Naive thymus-derived CD4-positive, alpha-beta T cell (primary cell): ENCODE results near the gene RNF208. TPM values are rescaled to one million over a fixed set of nuclear protein-coding genes. Genes with fewer than 3 reads are reported as not detected.

ENCODE experiments used
- ATAC-seq: fragments of 150-1000 bp; cut with Tn5 transposase; 2 replicates; pipeline ENCODE4 v1.10.0; 2021; ENCODE audit warnings: mild to moderate bottlenecking, moderate library complexity
- CTCF ChIA-PET: fragments of 350-600 bp; sonication (Branson Sonifier 250); formaldehyde crosslinking; loops from one replicate; lab custom pipeline; 2021; ENCODE audit warnings: antibody characterized with exemption; lab: Charles Lee
- POLR2A ChIA-PET: fragments of 350-600 bp; sonication (Branson Sonifier 250); formaldehyde crosslinking; loops from one replicate; lab custom pipeline; 2021; ENCODE audit warnings: antibody characterized with exemption, inconsistent platforms; lab: Charles Lee
- DNase-seq, 9 donors: peaks; one replicate each; pipeline versions ENCODE4 v3.0.0 to v3.0.0-alpha.2; 2020 to 2022; ENCODE audit warnings: mixed read lengths in 1 of 9
- H3K27ac ChIP-seq: one replicate; pipeline ENCODE4 v1.7.0; 2013; ENCODE audit warnings: mild to moderate bottlenecking, low read depth, low read length, moderate library complexity
- H3K27me3 ChIP-seq, 2 donors: one replicate each; pipeline ENCODE4 v1.7.0; 2013; ENCODE audit warnings: low read length in 2 of 2, mild to moderate bottlenecking in 2 of 2, moderate library complexity in 2 of 2; ENCODE audit not compliant: control insufficient read depth in 2 of 2, insufficient read depth in 2 of 2
- H3K36me3 ChIP-seq, 3 experiments: 1 replicate in 2 of 3; 2 replicates in 1 of 3; pipeline ENCODE4 v1.7.0; 2013; ENCODE audit warnings: low read length in 3 of 3, mild to moderate bottlenecking in 3 of 3, moderate library complexity in 1 of 3; ENCODE audit not compliant: insufficient read depth in 3 of 3, control insufficient read depth in 2 of 3
- H3K4me1 ChIP-seq, 2 donors: one replicate each; pipeline ENCODE4 v1.7.0; 2013; ENCODE audit warnings: low read length in 2 of 2, mild to moderate bottlenecking in 2 of 2, moderate library complexity in 1 of 2; ENCODE audit not compliant: control insufficient read depth in 2 of 2, insufficient read depth in 2 of 2
- H3K4me3 ChIP-seq: 2 replicates; pipeline ENCODE4 v1.7.0; 2013; ENCODE audit warnings: mild to moderate bottlenecking, low read length
- H3K9me3 ChIP-seq, 3 experiments: 1 replicate in 2 of 3; 2 replicates in 1 of 3; pipeline ENCODE4 v1.7.0; 2013; ENCODE audit warnings: low read length in 3 of 3; ENCODE audit not compliant: control insufficient read depth in 2 of 3
- H3K27ac Mint-ChIP-seq, 9 donors: one replicate each; pipeline ENCODE4 v1.8.0; 2020 to 2022; ENCODE audit warnings: mixed read lengths in 9 of 9, mild to moderate bottlenecking in 8 of 9, moderate library complexity in 5 of 9, inconsistent platforms in 2 of 9
- H3K27me3 Mint-ChIP-seq, 5 donors: one replicate each; pipeline ENCODE4 v1.8.0; 2021 to 2022; ENCODE audit warnings: mixed read lengths in 5 of 5, mild to moderate bottlenecking in 1 of 5
- H3K36me3 Mint-ChIP-seq, 5 donors: one replicate each; pipeline ENCODE4 v1.8.0; 2020 to 2022; ENCODE audit warnings: mixed read lengths in 5 of 5, mild to moderate bottlenecking in 3 of 5, inconsistent platforms in 1 of 5
- H3K4me1 Mint-ChIP-seq, 7 donors: one replicate each; pipeline ENCODE4 v1.8.0; 2020 to 2022; ENCODE audit warnings: mixed read lengths in 7 of 7, mild to moderate bottlenecking in 3 of 7, inconsistent platforms in 1 of 7
- H3K4me3 Mint-ChIP-seq, 10 donors: one replicate each; pipeline ENCODE4 v1.8.0; 2020 to 2022; ENCODE audit warnings: mild to moderate bottlenecking in 10 of 10, mixed read lengths in 10 of 10, moderate library complexity in 6 of 10, inconsistent platforms in 2 of 10
- H3K9me3 Mint-ChIP-seq, 11 donors: one replicate each; pipeline ENCODE4 v1.8.0; 2020 to 2022; ENCODE audit warnings: mixed read lengths in 11 of 11, mild to moderate bottlenecking in 4 of 11, inconsistent platforms in 1 of 11, moderate library complexity in 1 of 11
- intact Hi-C, 2 donors: fragments of 100-400 bp; cut with micrococcal nuclease; formaldehyde crosslinking; loops; one replicate each; pipeline ENCODE4 v1.15.1; 2023
- polyA plus RNA-seq, 2 donors: library from polyadenylated mRNA; unstranded; fragments of 300-500 nt; fragmentation: Illumina TruSeq; gene quantifications; one replicate each; pipeline ENCODE4 v1.2.3, GENCODE V29; 2021
- total RNA-seq, 6 experiments: library from RNA in 5 of 6; stranded (reverse) in 5 of 6; gene quantifications; 1 replicate in 5 of 6; 2 replicates in 1 of 6; pipeline ENCODE4 v1.2.3 and lab custom pipeline; 2021 to 2026

Gene RNF208
- total and polyA plus RNA-seq, 7 experiments from 2014 or later: 0.85 to 4.3 (median 1.2) TPM; not detected in 2

- POLR2A ChIA-PET: interaction anchor here (1.3 to 1.4 kb wide), 2 partner anchors 23 to 24 kb away, joined by 3 read pairs; partner anchors contain the start of gene SSNA1
- CTCF ChIA-PET: no interaction called here
- ATAC-seq (no peak), DNase-seq (no peak)
- no peaks in the 10 kb centered on the region for H3K4me1 ChIP-seq
- no peak overlapping the region for H3K27ac ChIP-seq
- Mint-ChIP-seq H3K27ac (peak overlapping the region in 1 of 9 donors; percentile 38), H3K9me3 (no peaks in the 10 kb centered on the region), H3K4me1 (peaks cover 0 to 7% (median under 1%) of the 10 kb centered on the region in 7 donors), H3K36me3 (peaks cover 0 to 4% (median 0%) of the 10 kb centered on the region in 5 donors), H3K4me3 (no peak overlapping the region), H3K27me3 (no peaks in the 10 kb centered on the region)
- intact Hi-C loops: no loop called here
- H3K36me3 ChIP-seq: peaks cover 0 to 39% (median 0%) of the 10 kb centered on the region in 3 experiments
- H3K9me3 ChIP-seq: no peaks in the 10 kb centered on the region
- no peak overlapping the region for H3K4me3 ChIP-seq
- no peaks in the 10 kb centered on the region for H3K27me3 ChIP-seq
Measured at GRCh38 chr9:137213160-137214060, 8.6 kb downstream of the RNF208 start.

DNA sequence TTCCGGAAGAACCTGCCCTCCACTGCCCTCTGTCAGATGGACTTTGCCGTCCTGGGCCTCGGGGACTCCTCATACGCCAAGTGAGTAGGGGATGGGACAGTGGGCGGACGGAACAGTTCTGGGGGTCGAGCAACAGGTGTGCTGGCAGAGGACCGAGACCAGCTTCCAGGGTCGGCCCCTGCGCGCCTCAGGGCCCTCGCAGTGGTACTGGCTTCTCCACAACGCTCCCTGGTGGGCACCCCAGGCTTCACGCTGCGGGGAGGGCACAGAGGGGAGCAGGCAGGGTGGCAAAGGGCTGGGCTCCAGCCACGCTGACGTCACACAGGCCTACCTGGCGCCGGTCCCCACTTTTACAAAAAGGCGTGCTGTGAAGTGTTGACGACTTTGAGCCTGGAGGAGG lies 9.5 kb downstream of the RNF208 start:
- POLR2A ChIA-PET: interaction anchor here (0.9 kb wide), 1 partner anchor 11 kb away, joined by 4 read pairs; no protein-coding TSS in a partner anchor
- no peaks in the 10 kb centered on the region for H3K27me3 Mint-ChIP-seq
- H3K27ac Mint-ChIP-seq: no peak overlapping the region
- peaks cover 0 to 39% (median 0%) of the 10 kb centered on the region in 3 experiments for H3K36me3 ChIP-seq
- intact Hi-C loops: no loop called here
- H3K4me1 ChIP-seq: no peaks in the 10 kb centered on the region
- DNase-seq: no peak
- no peaks in the 10 kb centered on the region for H3K9me3 ChIP-seq
- peaks cover 1 to 10% (median 4%) of the 10 kb centered on the region in 7 donors for H3K4me1 Mint-ChIP-seq
- H3K27ac ChIP-seq: no peak overlapping the region
- no peaks in the 10 kb centered on the region for H3K27me3 ChIP-seq
- no peaks in the 10 kb centered on the region for H3K9me3 Mint-ChIP-seq
- CTCF ChIA-PET: no interaction called here
- H3K36me3 Mint-ChIP-seq: peaks cover 0 to 4% (median 0%) of the 10 kb centered on the region in 5 donors
- no peak overlapping the region for H3K4me3 Mint-ChIP-seq
- no peak overlapping the region for H3K4me3 ChIP-seq
- ATAC-seq: no peak

DNA sequence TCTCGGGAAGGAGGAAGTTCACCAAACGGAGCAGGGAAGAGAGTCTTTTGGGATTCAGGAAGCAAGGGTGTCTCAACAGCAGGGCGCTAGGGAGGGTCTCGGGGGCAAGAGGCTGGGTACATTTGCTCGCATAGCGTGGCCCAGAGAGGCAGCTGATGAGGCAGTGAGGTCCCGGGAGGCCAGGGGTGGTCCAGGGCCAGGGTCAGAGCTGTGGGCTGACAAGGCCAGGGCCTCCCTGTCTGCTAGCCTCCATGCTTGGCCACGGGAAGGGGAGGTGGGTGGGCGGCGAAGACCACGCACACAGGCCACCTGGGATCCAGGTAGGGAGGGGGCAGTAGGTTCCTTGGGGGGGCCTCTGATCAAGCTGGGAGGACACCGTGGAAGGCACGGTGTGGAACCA lies 10.5 kb downstream of the RNF208 start:
- intact Hi-C loops: no loop called here
- ATAC-seq (no peak), DNase-seq (no peak)
- H3K27me3 Mint-ChIP-seq: no peaks in the 10 kb centered on the region
- Histone ChIP-seq H3K9me3 (no peaks in the 10 kb centered on the region), H3K4me1 (peaks cover 2 to 5% of the 10 kb centered on the region in 2 donors), H3K27me3 (no peaks in the 10 kb centered on the region), H3K27ac (no peak overlapping the region), H3K4me3 (no peak overlapping the region), H3K36me3 (peaks cover 0 to 37% (median 0%) of the 10 kb centered on the region in 3 experiments)
- no peak overlapping the region for H3K27ac Mint-ChIP-seq
- CTCF ChIA-PET: no interaction called here
- H3K36me3 Mint-ChIP-seq: peaks cover 0 to 7% (median 4%) of the 10 kb centered on the region in 5 donors
- peaks cover 0 to 3% (median 0%) of the 10 kb centered on the region in 11 donors for H3K9me3 Mint-ChIP-seq
- POLR2A ChIA-PET: interaction anchor here (0.9 kb wide), 1 partner anchor 10 kb away, joined by 4 read pairs; no protein-coding TSS in a partner anchor
- no peak overlapping the region for H3K4me3 Mint-ChIP-seq
- H3K4me1 Mint-ChIP-seq: peaks cover 11 to 20% (median 14%) of the 10 kb centered on the region in 7 donors

DNA sequence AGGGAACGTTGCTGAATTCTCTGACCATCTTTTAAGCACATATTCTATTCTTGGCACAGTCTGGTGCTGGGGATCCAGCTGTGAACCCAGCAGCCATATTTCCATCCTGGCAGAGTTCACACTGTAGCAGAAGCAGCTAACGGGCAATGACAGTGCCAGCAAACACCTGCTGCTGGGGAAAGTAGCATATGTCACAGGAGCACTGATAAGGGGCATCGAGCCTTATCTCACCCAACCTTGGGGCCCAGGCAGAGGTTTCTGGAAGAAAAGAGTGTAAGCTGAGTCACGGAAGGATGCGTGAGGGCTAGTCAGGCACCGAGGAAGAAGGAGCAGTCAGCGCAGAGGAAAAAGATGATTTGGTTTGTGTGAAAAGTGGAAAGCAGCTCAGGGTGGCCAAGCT lies 15.4 kb downstream of the RNF208 start:
- DNase-seq (no peak), ATAC-seq (no peak)
- peak overlapping the region; percentile 81 to 97 (median 90) for H3K27ac Mint-ChIP-seq
- ChIA-PET POLR2A (interaction anchor here (1.4 to 9.0 kb wide), 3 partner anchors 16 to 30 kb away, joined by 3 to 136 read pairs (median 42); partner anchors contain the start of genes ANAPC2, CYSRT1, RNF208 and SSNA1), CTCF (no interaction called here)
- peaks cover 0 to 15% (median 0%) of the 10 kb centered on the region in 3 experiments for H3K36me3 ChIP-seq
- intact Hi-C loops: loop anchor here in 1 of 2 donors (10.0 kb wide), 1 partner anchor 262 kb away; the partner anchor contains the start of genes C8G and FBXW5
- H3K36me3 Mint-ChIP-seq: peaks cover 0 to 7% (median 2%) of the 10 kb centered on the region in 5 donors
- H3K27me3 Mint-ChIP-seq: no peaks in the 10 kb centered on the region
- peak overlapping the region; percentile 86 to 95 (median 92) for H3K4me3 Mint-ChIP-seq
- H3K4me1 ChIP-seq: peaks cover 26 to 30% of the 10 kb centered on the region in 2 donors
- H3K4me3 ChIP-seq: peak overlapping the region; percentile 98
- H3K9me3 Mint-ChIP-seq: peaks cover 0 to 7% (median 0%) of the 10 kb centered on the region in 11 donors
- H3K27me3 ChIP-seq: no peaks in the 10 kb centered on the region
- peaks cover 26 to 49% (median 37%) of the 10 kb centered on the region in 7 donors for H3K4me1 Mint-ChIP-seq
- no peaks in the 10 kb centered on the region for H3K9me3 ChIP-seq
- H3K27ac ChIP-seq: peak overlapping the region; percentile 96

GRCh38 chr9:137205126-137206069 lies 16.6 kb downstream of the RNF208 start, which contains the start of the genes NDOR1 and TMEM203:
Gene NDOR1, plus strand, starts transcription at chr9:137205700. Its CDS starts 78 bp downstream, at chr9:137205778.
Gene TMEM203, minus strand, starts transcription at chr9:137205648. Its CDS starts 234 bp downstream, at chr9:137205414.
- Histone ChIP-seq H3K27me3 (no peaks in the 10 kb centered on the region), H3K36me3 (peaks cover 0 to 15% (median 0%) of the 10 kb centered on the region in 3 experiments), H3K27ac (peak within 1 kb of the TSS; percentile 96), H3K4me1 (peaks cover 32 to 35% of the 10 kb centered on the region in 2 donors), H3K9me3 (no peaks in the 10 kb centered on the region), H3K4me3 (peak within 1 kb of the TSS; percentile 98)
- no peaks in the 10 kb centered on the region for H3K27me3 Mint-ChIP-seq
- H3K9me3 Mint-ChIP-seq: peaks cover 0 to 7% (median 0%) of the 10 kb centered on the region in 11 donors
- H3K4me3 Mint-ChIP-seq: peak within 1 kb of the TSS; percentile 90 to 95 (median 92)
- peak; percentile 60 for ATAC-seq
- DNase-seq: peak; percentile 84 to 98 (median 91)
- H3K36me3 Mint-ChIP-seq: peaks cover 0 to 7% (median 2%) of the 10 kb centered on the region in 5 donors
- ChIA-PET CTCF (interaction anchor here (0.7 to 2.1 kb wide), 2 partner anchors 30 to 110 kb away, joined by 3 to 6 read pairs; no protein-coding TSS in a partner anchor), POLR2A (interaction anchor here (1.2 to 9.0 kb wide), 8 partner anchors 9 to 78 kb away, joined by 3 to 136 read pairs (median 6); partner anchors contain the start of genes ANAPC2, CYSRT1, RNF208 and SSNA1)
- intact Hi-C loops: loop anchor here (1.0 to 10.0 kb wide), 7 partner anchors 17 to 261 kb away; partner anchors contain the start of genes ANAPC2 (in 2 of the 2), SSNA1 (in 2 of the 2), TUBB4B (in 2 of the 2) and C8G (in 1 of the 2)
- H3K4me1 Mint-ChIP-seq: peaks cover 30 to 57% (median 41%) of the 10 kb centered on the region in 7 donors
- peak within 1 kb of the TSS; percentile 87 to 97 (median 93) for H3K27ac Mint-ChIP-seq
